CD4-positive, alpha-beta T cell (primary cell): ENCODE measurements around the gene BICD2. TPM values are rescaled to one million over a fixed set of nuclear protein-coding genes. Genes with fewer than 3 reads are reported as not detected.

Source experiments
- ATAC-seq: fragments of 200-7000 bp; cut with Tn5 transposase; one replicate; pipeline ENCODE4 v1.10.0; 2022; ENCODE audit warnings: mild to moderate bottlenecking; ENCODE audit not compliant: poor library complexity
- CTCF ChIA-PET: fragments of 350-600 bp; sonication (Branson Sonifier 250); formaldehyde crosslinking; loops from one replicate; lab custom pipeline; 2021; ENCODE audit warnings: antibody characterized with exemption, inconsistent platforms; lab: Charles Lee
- POLR2A ChIA-PET: fragments of 350-600 bp; sonication (Branson Sonifier 250); formaldehyde crosslinking; loops from one replicate; lab custom pipeline; 2021; ENCODE audit warnings: antibody characterized with exemption, inconsistent platforms; lab: Charles Lee
- DNase-seq, 14 experiments: peaks; one replicate each; pipeline ENCODE4 v3.0.0-alpha.2; 2013 to 2020; ENCODE audit warnings: mixed read lengths in 2 of 14
- H3K27ac ChIP-seq, 2 donors: one replicate each; pipeline versions ENCODE4 v1.5.1 to v1.7.0; 2013; ENCODE audit warnings: low read length in 2 of 2, low read depth in 1 of 2, mild to moderate bottlenecking in 1 of 2
- H3K27me3 ChIP-seq, 2 experiments: 1 replicate in 1 of 2; 2 replicates in 1 of 2; pipeline versions ENCODE4 v1.6.1 to v1.7.0; 2013; ENCODE audit warnings: low read length in 2 of 2, control low read depth in 1 of 2, mild to moderate bottlenecking in 1 of 2, moderate library complexity in 1 of 2; ENCODE audit not compliant: insufficient read depth in 2 of 2, control insufficient read depth in 1 of 2
- H3K36me3 ChIP-seq: one replicate; pipeline ENCODE4 v1.6.1; 2013; ENCODE audit warnings: low read length, control low read depth; ENCODE audit not compliant: insufficient read depth
- H3K4me1 ChIP-seq: one replicate; pipeline ENCODE4 v1.6.1; 2013; ENCODE audit warnings: low read length, control low read depth; ENCODE audit not compliant: insufficient read depth
- H3K4me3 ChIP-seq: one replicate; pipeline ENCODE4 v1.5.1; 2013; ENCODE audit warnings: mild to moderate bottlenecking, low read length, moderate library complexity
- H3K9me3 ChIP-seq, 2 experiments: 1 replicate in 1 of 2; 2 replicates in 1 of 2; pipeline versions ENCODE4 v1.6.1 to v1.7.0; 2013; ENCODE audit warnings: low read length in 2 of 2, mild to moderate bottlenecking in 2 of 2, control low read depth in 1 of 2, moderate library complexity in 1 of 2; ENCODE audit not compliant: control insufficient read depth in 1 of 2, insufficient read depth in 1 of 2
- H3K27ac Mint-ChIP-seq: one replicate; pipeline ENCODE4 v1.8.0; 2020; ENCODE audit warnings: mixed read lengths
- H3K27me3 Mint-ChIP-seq: one replicate; pipeline ENCODE4 v1.8.0; 2021; ENCODE audit warnings: mixed read lengths
- H3K36me3 Mint-ChIP-seq: one replicate; pipeline ENCODE4 v1.8.0; 2021; ENCODE audit warnings: low read depth, mixed read lengths
- H3K4me1 Mint-ChIP-seq: one replicate; pipeline ENCODE4 v1.8.0; 2021; ENCODE audit warnings: low read depth, mixed read lengths
- H3K4me3 Mint-ChIP-seq: one replicate; pipeline ENCODE4 v1.8.0; 2020; ENCODE audit warnings: mild to moderate bottlenecking, mixed read lengths
- H3K9me3 Mint-ChIP-seq: one replicate; pipeline ENCODE4 v1.8.0; 2020; ENCODE audit warnings: mixed read lengths
- intact Hi-C, 2 experiments: fragments of 100-400 bp; cut with DNase I in 1 of 2; cut with micrococcal nuclease in 1 of 2; formaldehyde crosslinking; loops; one replicate each; pipeline versions ENCODE4 v1.15.1 to v1.9.0; 2023 to 2025; cut with DNase I, micrococcal nuclease
- total RNA-seq, 174 experiments: library from RNA in 2 of 174; stranded (reverse) in 2 of 174; gene quantifications; one replicate each; pipeline ENCODE4 v1.2.3 and lab custom pipeline; 2021 to 2026
- TF ChIP-seq, protein P1 (sequence below): fragments of 200-600 bp; IDR thresholded peaks from one replicate; pipeline ENCODE4 v1.8.0; 2022; ENCODE audit warnings: antibody characterized with exemption, mild to moderate bottlenecking

BICD2 gene
- total RNA-seq, 2 experiments from 2014 or later, result 14.1 to 14.9 TPM

DNA sequence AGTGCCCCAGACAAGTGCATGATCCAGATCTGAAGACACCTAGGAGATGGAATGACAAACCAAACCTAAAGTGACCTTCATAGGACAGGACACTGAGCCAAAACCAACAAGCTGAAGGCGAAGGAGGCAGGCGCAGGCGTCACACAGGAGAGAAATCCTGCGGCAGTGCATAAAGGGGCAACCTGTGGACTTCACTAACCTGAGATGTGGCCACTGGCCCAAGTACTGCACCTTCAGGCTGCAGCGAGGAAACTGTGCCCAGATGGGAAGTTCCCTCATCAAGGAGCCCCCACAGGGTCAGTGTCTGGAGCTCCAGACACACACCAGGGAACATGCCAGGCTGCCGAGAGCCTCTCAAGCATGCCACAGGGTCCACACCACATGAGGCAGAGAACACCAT, 98.4 kb downstream of the BICD2 start:
- no peaks in the 10 kb centered on the region for H3K27me3 Mint-ChIP-seq
- ATAC-seq (no peak), DNase-seq (no peak)
- peaks cover 42% of the 10 kb centered on the region for H3K4me1 ChIP-seq
- peaks cover 63% of the 10 kb centered on the region for H3K4me1 Mint-ChIP-seq
- ChIA-PET POLR2A (no interaction called here), CTCF (no interaction called here)
- peaks cover 15% of the 10 kb centered on the region for H3K36me3 ChIP-seq
- H3K4me3 ChIP-seq, result no peak overlapping the region
- no peaks in the 10 kb centered on the region for H3K9me3 Mint-ChIP-seq
- H3K4me3 Mint-ChIP-seq, result peak overlapping the region; percentile 18
- TF ChIP-seq, protein P1, sequence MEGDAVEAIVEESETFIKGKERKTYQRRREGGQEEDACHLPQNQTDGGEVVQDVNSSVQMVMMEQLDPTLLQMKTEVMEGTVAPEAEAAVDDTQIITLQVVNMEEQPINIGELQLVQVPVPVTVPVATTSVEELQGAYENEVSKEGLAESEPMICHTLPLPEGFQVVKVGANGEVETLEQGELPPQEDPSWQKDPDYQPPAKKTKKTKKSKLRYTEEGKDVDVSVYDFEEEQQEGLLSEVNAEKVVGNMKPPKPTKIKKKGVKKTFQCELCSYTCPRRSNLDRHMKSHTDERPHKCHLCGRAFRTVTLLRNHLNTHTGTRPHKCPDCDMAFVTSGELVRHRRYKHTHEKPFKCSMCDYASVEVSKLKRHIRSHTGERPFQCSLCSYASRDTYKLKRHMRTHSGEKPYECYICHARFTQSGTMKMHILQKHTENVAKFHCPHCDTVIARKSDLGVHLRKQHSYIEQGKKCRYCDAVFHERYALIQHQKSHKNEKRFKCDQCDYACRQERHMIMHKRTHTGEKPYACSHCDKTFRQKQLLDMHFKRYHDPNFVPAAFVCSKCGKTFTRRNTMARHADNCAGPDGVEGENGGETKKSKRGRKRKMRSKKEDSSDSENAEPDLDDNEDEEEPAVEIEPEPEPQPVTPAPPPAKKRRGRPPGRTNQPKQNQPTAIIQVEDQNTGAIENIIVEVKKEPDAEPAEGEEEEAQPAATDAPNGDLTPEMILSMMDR, result no peak
- peak overlapping the region; percentile 53 for H3K27ac Mint-ChIP-seq
- H3K27me3 ChIP-seq, result no peaks in the 10 kb centered on the region
- peaks cover 26% of the 10 kb centered on the region for H3K36me3 Mint-ChIP-seq
- intact Hi-C loops, result loop anchor here in 1 of 2 experiments (5.0 kb wide), 3 partner anchors 206 to 1591 kb away; partner anchors contain the start of gene ZNF169
- H3K27ac ChIP-seq, result no peak overlapping the region
- no peaks in the 10 kb centered on the region for H3K9me3 ChIP-seq

DNA sequence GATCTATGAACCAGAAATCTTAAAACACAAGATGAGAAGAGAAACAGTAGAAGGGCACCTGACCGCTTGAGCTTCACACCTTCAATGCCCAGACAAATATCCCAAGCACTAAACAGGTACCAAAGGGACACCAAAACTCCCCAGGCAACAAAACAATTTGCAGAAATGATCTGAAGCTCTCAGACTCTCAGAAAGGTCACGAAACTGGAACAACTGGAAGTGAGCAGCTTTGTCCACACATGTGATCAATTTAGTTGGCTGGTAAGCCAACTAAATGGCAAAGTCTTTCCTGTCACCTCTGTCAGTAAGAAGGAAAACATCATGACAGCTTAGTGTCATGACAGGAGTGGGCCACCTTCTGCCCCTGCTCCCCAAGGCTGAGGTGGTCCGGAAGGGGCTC, 98.8 kb downstream of the BICD2 start:
- no peak for DNase-seq
- Mint-ChIP-seq H3K4me3 (peak overlapping the region; percentile 64), H3K36me3 (peaks cover 26% of the 10 kb centered on the region), H3K9me3 (no peaks in the 10 kb centered on the region), H3K27me3 (no peaks in the 10 kb centered on the region), H3K4me1 (peaks cover 63% of the 10 kb centered on the region), H3K27ac (peak overlapping the region; percentile 53)
- TF ChIP-seq, protein P1, result no peak
- peaks cover 15% of the 10 kb centered on the region for H3K36me3 ChIP-seq
- CTCF ChIA-PET, result no interaction called here
- intact Hi-C loops, result loop anchor here in 1 of 2 experiments (5.0 kb wide), 3 partner anchors 206 to 1591 kb away; partner anchors contain the start of gene ZNF169
- no peaks in the 10 kb centered on the region for H3K9me3 ChIP-seq
- peaks cover 38% of the 10 kb centered on the region for H3K4me1 ChIP-seq
- no peak for ATAC-seq
- H3K27ac ChIP-seq, result no peak overlapping the region
- POLR2A ChIA-PET, result no interaction called here
- H3K27me3 ChIP-seq, result no peaks in the 10 kb centered on the region
- H3K4me3 ChIP-seq, result no peak overlapping the region

DNA sequence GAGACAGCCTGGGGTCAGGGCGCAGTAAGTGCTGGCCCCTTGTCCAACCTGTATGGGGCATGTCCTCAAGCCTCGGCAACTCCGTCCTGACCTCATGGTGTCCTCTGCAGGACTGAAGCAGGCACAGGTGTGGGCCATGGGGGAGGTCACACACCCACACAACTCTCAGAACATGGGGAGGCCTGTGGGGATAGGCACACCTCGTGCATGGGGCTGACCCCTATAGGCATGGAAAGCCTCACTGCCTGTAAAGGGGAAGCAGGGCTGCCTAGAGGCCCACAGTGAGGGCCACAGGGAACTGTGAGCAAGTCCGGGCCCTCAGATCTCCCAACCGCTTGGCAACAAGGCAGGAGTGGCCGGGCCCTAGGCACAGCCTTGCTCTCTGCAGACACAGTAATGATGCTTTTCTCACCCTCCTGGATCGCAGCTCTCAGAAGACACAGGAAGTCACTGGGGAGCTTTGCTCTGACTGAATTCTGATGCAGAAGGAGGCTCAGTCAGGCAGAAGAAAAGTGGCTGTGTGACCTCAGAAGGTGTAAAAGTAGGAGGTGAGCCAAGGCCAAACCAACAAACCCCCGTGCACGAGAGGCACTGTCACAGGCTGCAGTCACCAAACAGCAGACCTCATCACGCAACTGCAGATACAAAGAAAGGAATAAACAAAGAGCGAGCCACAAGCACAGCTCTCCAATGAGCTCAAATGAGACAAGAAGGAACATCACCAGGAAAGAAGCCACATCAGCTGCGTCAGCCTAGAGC, 100.1 kb downstream of the BICD2 start:
- Histone ChIP-seq H3K36me3 (peaks cover 15% of the 10 kb centered on the region), H3K4me1 (peaks cover 33% of the 10 kb centered on the region), H3K27ac (peak overlapping the region in 1 of 2 donors; percentile 38), H3K4me3 (no peak overlapping the region), H3K27me3 (no peaks in the 10 kb centered on the region), H3K9me3 (no peaks in the 10 kb centered on the region)
- TF ChIP-seq, protein P1, result no peak
- POLR2A ChIA-PET, result no interaction called here
- Mint-ChIP-seq H3K4me1 (peaks cover 59% of the 10 kb centered on the region), H3K9me3 (no peaks in the 10 kb centered on the region), H3K27me3 (no peaks in the 10 kb centered on the region), H3K36me3 (peaks cover 20% of the 10 kb centered on the region), H3K27ac (peak overlapping the region; percentile 86), H3K4me3 (peak overlapping the region; percentile 67)
- DNase-seq (peak in 6 of 14 experiments; percentile 3 to 47 (median 34)), ATAC-seq (peak; percentile 70)
- CTCF ChIA-PET, result no interaction called here
- intact Hi-C loops, result loop anchor here in 1 of 2 experiments (5.0 kb wide), 3 partner anchors 208 to 1593 kb away; partner anchors contain the start of gene ZNF169
